ENCODE results near the gene NPAS4.

- TF ChIP-seq CTCF (IDR thresholded peaks at IDR 0.05; ENCODE audit: insufficient read depth, low read length, poor library complexity, severe bottlenecking), result no peak
- no peak for TF ChIP-seq EZH2phosphoT487 (conservative IDR thresholded peaks at IDR 0.05; ENCODE audit: low read length)
Observed at GRCh38 chr11:66475349-66476172, 54.7 kb downstream of the NPAS4 start.
